ENCODE data around the gene BLOC1S5. TPM values are rescaled to one million over a fixed set of nuclear protein-coding genes. Genes with fewer than 3 reads are reported as not detected.

BLOC1S5 gene
- total and polyA plus RNA-seq, 2 of the 13 experiments (the other 11 are each of a cell fraction or from before 2014, with no cell fraction given) = 10.5 to 41.5 TPM

DNA sequence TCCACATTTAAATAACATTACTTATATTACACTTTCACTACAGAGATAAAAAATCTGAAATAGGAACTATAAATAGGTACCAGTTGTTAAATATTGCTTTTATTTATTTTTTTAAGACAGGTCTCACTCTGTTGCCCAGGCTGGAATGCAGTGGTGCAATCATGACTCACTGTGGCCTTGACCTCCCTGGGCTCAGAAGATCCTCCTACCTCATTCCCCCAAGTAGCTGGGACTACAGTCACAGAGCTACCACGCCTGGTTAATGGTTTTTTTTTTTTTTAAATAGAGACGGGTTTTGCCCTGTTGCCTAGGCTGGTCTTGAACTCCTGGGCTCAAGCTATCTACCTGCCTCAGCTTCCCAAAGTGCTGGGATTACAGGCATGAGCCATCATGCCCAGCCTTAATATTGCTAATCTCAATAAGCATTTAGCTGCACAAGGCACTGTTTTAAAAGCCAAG is 20.9 kb upstream of the BLOC1S5 start (continued):
- TF ChIP-seq ARID3A (IDR thresholded peaks at IDR 0.05; ENCODE audit: low read depth, low read length) (peak; percentile 84), NFE2L1 (CRISPR knock-in tag; IDR thresholded peaks at IDR 0.05; ENCODE audit: borderline replicate concordance) (no peak), HMG20A (CRISPR knock-in tag; IDR thresholded peaks at IDR 0.05; ENCODE audit: borderline replicate concordance) (peak; percentile 98), ZNF264 (CRISPR knock-in tag; IDR thresholded peaks at IDR 0.05) (no peak), ZNF24 (IDR thresholded peaks at IDR 0.05) (0 out of 2 replicates have a peak, but pooled peaks have one; percentile 11), MBNL3 (CRISPR knock-in tag; conservative IDR thresholded peaks at IDR 0.05) (no peak), POGZ (CRISPR knock-in tag; IDR thresholded peaks at IDR 0.05) (peak; percentile 96), CSRNP2 (CRISPR knock-in tag; conservative IDR thresholded peaks at IDR 0.05; ENCODE audit: low read depth) (no peak), SP2 (CRISPR knock-in tag; IDR thresholded peaks at IDR 0.05) (no peak), SRY (CRISPR knock-in tag; IDR thresholded peaks at IDR 0.05) (no peak; the same call in 1 of the 2 replicates), ZNF12 (CRISPR knock-in tag; IDR thresholded peaks at IDR 0.05) (peak; percentile 77; the same call in 1 of the 2 replicates), TFE3 (CRISPR knock-in tag; IDR thresholded peaks at IDR 0.05) (peak; percentile 74), ZFP36L1 (CRISPR knock-in tag; IDR thresholded peaks at IDR 0.05) (peak; percentile 66; the same call in 1 of the 2 replicates), NR2F1 (CRISPR knock-in tag; IDR thresholded peaks at IDR 0.05) (peak; percentile 99), ZNF335 (CRISPR knock-in tag; IDR thresholded peaks at IDR 0.05) (peak; percentile 69; the same call in 1 of the 2 replicates), ZFY (CRISPR knock-in tag; IDR thresholded peaks at IDR 0.05) (no peak), TRIM24 (CRISPR knock-in tag; IDR thresholded peaks at IDR 0.05) (no peak), KAT2B (IDR thresholded peaks at IDR 0.05; ENCODE audit: borderline replicate concordance, low read depth, low read length) (no peak), ZNF788 (CRISPR knock-in tag; IDR thresholded peaks at IDR 0.05; ENCODE audit: borderline replicate concordance) (peak; percentile 89; the same call in 1 of the 2 replicates), SATB2 (CRISPR knock-in tag; IDR thresholded peaks at IDR 0.05) (no peak), SAFB2 (CRISPR knock-in tag; IDR thresholded peaks at IDR 0.05; ENCODE audit: borderline replicate concordance, low read depth) (no peak)
- TF ChIP-seq, protein P1, sequence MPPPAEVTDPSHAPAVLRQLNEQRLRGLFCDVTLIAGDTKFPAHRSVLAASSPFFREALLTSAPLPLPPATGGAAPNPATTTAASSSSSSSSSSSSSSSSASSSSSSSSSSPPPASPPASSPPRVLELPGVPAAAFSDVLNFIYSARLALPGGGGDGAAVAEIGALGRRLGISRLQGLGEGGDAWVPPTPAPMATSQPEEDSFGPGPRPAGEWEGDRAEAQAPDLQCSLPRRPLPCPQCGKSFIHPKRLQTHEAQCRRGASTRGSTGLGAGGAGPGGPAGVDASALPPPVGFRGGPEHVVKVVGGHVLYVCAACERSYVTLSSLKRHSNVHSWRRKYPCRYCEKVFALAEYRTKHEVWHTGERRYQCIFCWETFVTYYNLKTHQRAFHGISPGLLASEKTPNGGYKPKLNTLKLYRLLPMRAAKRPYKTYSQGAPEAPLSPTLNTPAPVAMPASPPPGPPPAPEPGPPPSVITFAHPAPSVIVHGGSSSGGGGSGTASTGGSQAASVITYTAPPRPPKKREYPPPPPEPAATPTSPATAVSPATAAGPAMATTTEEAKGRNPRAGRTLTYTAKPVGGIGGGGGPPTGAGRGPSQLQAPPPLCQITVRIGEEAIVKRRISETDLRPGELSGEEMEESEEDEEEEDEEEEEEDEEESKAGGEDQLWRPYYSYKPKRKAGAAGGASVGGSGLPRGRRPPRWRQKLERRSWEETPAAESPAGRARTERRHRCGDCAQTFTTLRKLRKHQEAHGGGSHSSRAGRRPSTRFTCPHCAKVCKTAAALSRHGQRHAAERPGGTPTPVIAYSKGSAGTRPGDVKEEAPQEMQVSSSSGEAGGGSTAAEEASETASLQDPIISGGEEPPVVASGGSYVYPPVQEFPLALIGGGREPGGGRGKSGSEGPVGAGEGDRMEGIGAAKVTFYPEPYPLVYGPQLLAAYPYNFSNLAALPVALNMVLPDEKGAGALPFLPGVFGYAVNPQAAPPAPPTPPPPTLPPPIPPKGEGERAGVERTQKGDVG (CRISPR knock-in tag; IDR thresholded peaks at IDR 0.05; ENCODE audit: borderline replicate concordance) = no peak
- TF ChIP-seq, protein P2, sequence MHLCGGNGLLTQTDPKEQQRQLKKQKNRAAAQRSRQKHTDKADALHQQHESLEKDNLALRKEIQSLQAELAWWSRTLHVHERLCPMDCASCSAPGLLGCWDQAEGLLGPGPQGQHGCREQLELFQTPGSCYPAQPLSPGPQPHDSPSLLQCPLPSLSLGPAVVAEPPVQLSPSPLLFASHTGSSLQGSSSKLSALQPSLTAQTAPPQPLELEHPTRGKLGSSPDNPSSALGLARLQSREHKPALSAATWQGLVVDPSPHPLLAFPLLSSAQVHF (CRISPR knock-in tag; IDR thresholded peaks at IDR 0.05) = no peak
